Endodermal cell (in vitro differentiated cells): Measurements from ENCODE around the gene FCN2. TPM values are rescaled to one million over a fixed set of nuclear protein-coding genes. Genes with fewer than 3 reads are reported as not detected.

Source experiments
- DNase-seq: peaks from one replicate; pipeline ENCODE4 v3.0.0-alpha.2; 2017
- H3K27ac ChIP-seq: 2 replicates; pipeline ENCODE4 v1.5.1; 2013; ENCODE audit warnings: mild to moderate bottlenecking, low read depth, low read length, moderate library complexity
- H3K27me3 ChIP-seq: 2 replicates; pipeline ENCODE4 v1.6.1; 2013; ENCODE audit warnings: mild to moderate bottlenecking, low read length, moderate library complexity; ENCODE audit not compliant: insufficient read depth, control insufficient read depth, poor library complexity, severe bottlenecking
- H3K36me3 ChIP-seq: 2 replicates; pipeline ENCODE4 v1.7.0; 2013; ENCODE audit warnings: mild to moderate bottlenecking, low read length, moderate library complexity; ENCODE audit not compliant: control insufficient read depth, insufficient read depth
- H3K4me1 ChIP-seq: one replicate; pipeline ENCODE4 v1.7.0; 2013; ENCODE audit warnings: low read length; ENCODE audit not compliant: control insufficient read depth, insufficient read depth
- H3K4me3 ChIP-seq: 2 replicates; pipeline ENCODE4 v1.5.1; 2013; ENCODE audit warnings: mild to moderate bottlenecking, low read length, moderate library complexity
- H3K9ac ChIP-seq: 2 replicates; pipeline ENCODE4 v1.6.1; 2013; ENCODE audit warnings: mild to moderate bottlenecking, low read length, moderate library complexity; ENCODE audit not compliant: poor library complexity, severe bottlenecking; ENCODE audit errors: extremely low read depth
- H3K9me3 ChIP-seq: 2 replicates; pipeline ENCODE4 v1.6.1; 2013; ENCODE audit warnings: mild to moderate bottlenecking, low read length, moderate library complexity; ENCODE audit not compliant: control insufficient read depth
- H3K27ac Mint-ChIP-seq: 2 replicates; pipeline ENCODE4 v1.8.0; 2020; ENCODE audit warnings: mixed read lengths
- H3K27me3 Mint-ChIP-seq: 2 replicates; pipeline ENCODE4 v1.8.0; 2021; ENCODE audit warnings: mild to moderate bottlenecking, mixed read lengths; ENCODE audit not compliant: insufficient read depth
- H3K36me3 Mint-ChIP-seq: 2 replicates; pipeline ENCODE4 v1.8.0; 2020; ENCODE audit warnings: low read depth, mixed read lengths
- H3K4me1 Mint-ChIP-seq: 2 replicates; pipeline ENCODE4 v1.8.0; 2020; ENCODE audit warnings: mixed read lengths
- H3K4me3 Mint-ChIP-seq: 2 replicates; pipeline ENCODE4 v1.8.0; 2020; ENCODE audit warnings: mild to moderate bottlenecking, moderate library complexity, mixed read lengths
- H3K9me3 Mint-ChIP-seq: 2 replicates; pipeline ENCODE4 v1.8.0; 2020; ENCODE audit warnings: mild to moderate bottlenecking, mixed read lengths
- CTCF ChIP-seq: fragments of 200-600 bp; sonication (generic); conservative IDR thresholded peaks from 2 replicates; pipeline ENCODE4 v1.5.0; 2021; ENCODE audit warnings: antibody characterized with exemption, mild to moderate bottlenecking
- WGBS, 2 experiments: methylation state at CpG; one replicate each; pipeline versions ENCODE4 v1.1.5 to v1.1.7; 2013; ENCODE audit warnings: missing lambda C conversion rate in 2 of 2, mixed read lengths in 1 of 2; ENCODE audit not compliant: insufficient coverage in 1 of 2, insufficient read length in 1 of 2; 5-methylcytosine and 5-hydroxymethylcytosine counted together
- total RNA-seq, 2 donors: library from RNA; stranded (reverse); fragmentation: NEBNext Ultra II Directional in 1 of 2; extraction: Animal tissue kit (Norgen Biotek cat#: 25700) in 1 of 2; gene quantifications; 2 replicates in 1 of 2; 3 replicates in 1 of 2; pipeline ENCODE4 v1.2.1, GENCODE V29; 2021

Gene FCN2
- total RNA-seq, 2 donors from 2014 or later: not detected

- H3K4me1 ChIP-seq: no peaks in the 10 kb centered on the region
- Mint-ChIP-seq H3K4me3 (no peak overlapping the region), H3K36me3 (peaks cover 24% of the 10 kb centered on the region), H3K9me3 (no peaks in the 10 kb centered on the region), H3K4me1 (no peaks in the 10 kb centered on the region), H3K27ac (no peak overlapping the region), H3K27me3 (no peaks in the 10 kb centered on the region)
- no peak overlapping the region for H3K27ac ChIP-seq
- TF ChIP-seq CTCF: no peak
- no peak overlapping the region for H3K9ac ChIP-seq
- no peaks in the 10 kb centered on the region for H3K27me3 ChIP-seq
- no peaks in the 10 kb centered on the region for H3K36me3 ChIP-seq
- 92 to 93% methylated on average over 12 of the region's 12 CpGs for WGBS, 2 experiments
- H3K9me3 ChIP-seq: no peaks in the 10 kb centered on the region
- no peak for DNase-seq
- no peak overlapping the region for H3K4me3 ChIP-seq
Measured at GRCh38 chr9:134840511-134840910, 40.1 kb upstream of the FCN2 start.

- no peaks in the 10 kb centered on the region for H3K9me3 ChIP-seq
- H3K27ac Mint-ChIP-seq: no peak overlapping the region
Measured at GRCh38 chr9:134841180-134841904, 39.3 kb upstream of the FCN2 start.

GRCh38 chr9:134842321-134842720, 38.3 kb upstream of the FCN2 start:
- Histone ChIP-seq H3K9me3 (no peaks in the 10 kb centered on the region), H3K9ac (no peak overlapping the region), H3K4me1 (no peaks in the 10 kb centered on the region), H3K36me3 (no peaks in the 10 kb centered on the region), H3K4me3 (no peak overlapping the region), H3K27me3 (no peaks in the 10 kb centered on the region), H3K27ac (no peak overlapping the region)
- Mint-ChIP-seq H3K9me3 (no peaks in the 10 kb centered on the region), H3K4me1 (no peaks in the 10 kb centered on the region), H3K4me3 (no peak overlapping the region), H3K36me3 (peaks cover 22% of the 10 kb centered on the region), H3K27me3 (no peaks in the 10 kb centered on the region), H3K27ac (no peak overlapping the region)
- no peak for DNase-seq
- 94 to 97% methylated on average over 11 to 22 of the region's 22 CpGs for WGBS, 2 experiments
- no peak for TF ChIP-seq CTCF

More at GRCh38 chr9:134841180-134841904, 39.3 kb upstream of the FCN2 start:
- Mint-ChIP-seq H3K27me3 (no peaks in the 10 kb centered on the region), H3K36me3 (peaks cover 24% of the 10 kb centered on the region), H3K4me3 (no peak overlapping the region), H3K4me1 (no peaks in the 10 kb centered on the region), H3K9me3 (no peaks in the 10 kb centered on the region)
- no peak overlapping the region for H3K4me3 ChIP-seq
- no peaks in the 10 kb centered on the region for H3K36me3 ChIP-seq
- H3K27me3 ChIP-seq: no peaks in the 10 kb centered on the region
- no peak for DNase-seq
- no peak overlapping the region for H3K9ac ChIP-seq
- no peak for TF ChIP-seq CTCF
- H3K4me1 ChIP-seq: no peaks in the 10 kb centered on the region
- H3K27ac ChIP-seq: no peak overlapping the region
- WGBS, 2 experiments: 93 to 96% methylated on average over 4 to 15 of the region's 15 CpGs
